ENCODE results near the gene ZBTB17. TPM values are rescaled to one million over a fixed set of nuclear protein-coding genes. Genes with fewer than 3 reads are reported as not detected.

Gene ZBTB17
- total and polyA plus RNA-seq, 2 of the 8 experiments (the other 6 are each of a cell fraction or from before 2014, with no cell fraction given) = 24.7 to 36.2 TPM

DNA sequence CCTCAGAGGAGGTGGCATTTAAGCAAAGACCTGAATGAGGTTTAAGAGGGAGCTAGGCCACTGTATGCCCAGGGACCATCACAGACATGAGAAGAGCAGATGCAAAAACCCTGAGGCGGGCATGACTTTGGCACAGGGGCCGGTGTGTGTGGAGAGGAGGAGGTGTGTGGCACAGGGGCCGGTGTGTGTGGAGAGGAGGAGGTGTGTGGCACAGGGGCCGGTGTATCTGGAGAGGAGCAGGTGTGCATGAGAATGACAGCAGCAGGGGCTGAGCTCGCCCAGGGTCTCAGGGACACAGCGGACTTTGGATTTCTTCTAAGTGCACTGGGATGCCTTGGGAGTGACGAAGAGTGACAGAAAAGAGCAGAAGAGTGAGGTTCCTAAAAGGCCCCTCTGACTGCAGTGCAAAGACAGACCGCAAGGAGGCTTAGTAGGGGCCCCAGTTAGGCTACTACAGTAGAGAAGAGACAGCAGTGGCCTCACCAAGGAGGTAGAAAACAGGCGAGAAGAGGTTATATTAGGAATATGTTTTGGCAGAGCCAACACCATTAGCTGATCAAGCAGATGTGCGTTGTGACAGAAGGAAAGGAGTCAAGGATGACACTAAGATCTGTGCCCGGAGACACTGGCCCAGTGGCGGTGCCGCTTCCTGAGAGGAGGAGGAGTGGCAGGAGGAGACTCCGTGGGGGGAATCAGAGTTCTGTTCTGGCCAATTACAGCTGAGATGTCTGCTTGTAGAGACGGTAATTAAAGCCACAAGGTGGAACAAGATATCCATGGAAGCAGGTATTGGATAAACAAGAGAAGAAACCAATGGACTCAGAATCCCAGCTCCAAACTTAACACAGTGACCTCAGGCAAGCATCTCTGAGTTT, 18.4 kb downstream of the ZBTB17 start (continued):
- TF ChIP-seq RAD21 (IDR thresholded peaks at IDR 0.05 in 1 of 2, conservative IDR thresholded peaks at IDR 0.05 in 1 of 2; ENCODE audit: low read depth in 2 of 2, low read length in 2 of 2) (peak; percentile 34 to 60; a peak in 3 of 4 replicates), CBX5 (IDR thresholded peaks at IDR 0.05; ENCODE audit: low read depth, low read length) (no peak), KDM1A (IDR thresholded peaks at IDR 0.05; ENCODE audit: borderline replicate concordance, low read length) (no peak), EGR1 (IDR thresholded peaks at IDR 0.05; ENCODE audit: borderline replicate concordance, low read depth, low read length) (no peak), ZNF274 (IDR thresholded peaks at IDR 0.05; ENCODE audit: borderline replicate concordance, extremely low read depth, low read length) (no peak), MAFK (IDR thresholded peaks at IDR 0.05; ENCODE audit: low read depth, low read length) (no peak)

All from H1 (cell line).